ENCODE measurements around the gene CD207. TPM values are rescaled to one million over a fixed set of nuclear protein-coding genes. Genes with fewer than 3 reads are reported as not detected.

The CD207 gene
- not detected in 2 replicates for total RNA-seq

DNA sequence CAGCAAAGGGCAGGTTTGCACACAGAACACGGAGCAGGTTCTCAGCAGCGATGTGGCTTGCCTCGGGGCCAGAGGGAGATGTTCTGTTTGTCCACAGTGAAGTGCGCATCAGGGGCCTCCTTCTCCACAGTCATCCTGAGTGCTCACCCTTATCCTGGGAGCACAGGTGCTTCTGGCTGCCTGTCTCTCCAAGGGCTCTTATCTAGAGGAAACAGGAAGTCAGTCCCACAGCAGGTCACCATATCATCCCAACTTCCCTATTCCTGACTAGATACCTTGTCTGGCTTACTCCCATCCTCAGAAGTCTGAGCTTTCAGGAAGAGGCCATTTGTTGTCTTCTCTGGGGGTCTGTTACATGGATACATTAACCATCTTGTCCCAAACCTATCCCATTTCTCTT, at the start of gene CD207:
Gene CD207, minus strand, starts transcription at position 174 of the 400 bp plus-strand sequence. Its CDS starts 40 bp downstream, at position 134.

DNA sequence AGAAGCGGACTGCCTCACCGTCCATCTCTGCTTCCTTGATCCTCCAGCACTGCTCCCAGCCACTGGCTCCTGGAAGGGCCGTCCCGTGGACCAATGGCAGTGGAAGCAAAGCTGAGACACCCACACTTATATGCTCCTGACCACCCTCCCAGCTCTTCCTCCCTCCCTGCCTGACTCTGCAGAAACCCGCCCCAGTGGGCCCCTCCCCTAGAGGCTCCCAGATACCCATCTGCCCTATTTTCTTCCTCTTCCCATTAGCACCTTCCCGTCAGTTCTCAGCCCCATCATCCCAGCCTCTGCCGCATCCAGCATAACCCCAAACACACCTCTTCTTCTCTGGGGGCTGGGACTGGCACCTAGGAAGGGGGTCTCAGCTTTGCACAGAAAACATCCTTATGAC, 15.1 kb downstream of the CD207 start, which contains the start of gene CLEC4F:
Gene CLEC4F, minus strand, starts transcription at position 101 of the 400 bp plus-strand sequence. Its CDS starts 76 bp downstream, at position 25.

GRCh38 chr2:70790136-70790828, 45.3 kb downstream of the CD207 start, which contains the start of gene FIGLA:
Gene FIGLA (minus strand): TSS chr2:70790643. CDS start chr2:70790638, 5 bp downstream.

Other genes starting within 250 kb of the CD207 start
- gene ADD2, start 67.6 kb downstream of the CD207 start, total RNA-seq = under 0.01 and 0.59 TPM in 2 replicates
- gene FIGLA, start 45.2 kb downstream of the CD207 start, total RNA-seq = not detected in 2 replicates
- not detected in 2 replicates for gene CLEC4F, start 15.2 kb downstream of the CD207 start, total RNA-seq
- gene VAX2, start 64.8 kb upstream of the CD207 start, total RNA-seq = 1.5 and 2.5 TPM in 2 replicates
- 1.0 and 4.4 TPM in 2 replicates for gene ATP6V1B1, start 100.1 kb upstream of the CD207 start, total RNA-seq
- gene ANKRD53, start 142.8 kb upstream of the CD207 start, total RNA-seq = 2.0 and 2.2 TPM in 2 replicates
- gene TEX261, start 159.1 kb upstream of the CD207 start, total RNA-seq = 23.0 and 24.0 TPM in 2 replicates
- 105 and 106 TPM in 2 replicates for gene NAGK, start 232.8 kb upstream of the CD207 start, total RNA-seq